ENCODE data around the gene PITPNM1. TPM values are rescaled to one million over a fixed set of nuclear protein-coding genes. Genes with fewer than 3 reads are reported as not detected.

Gene PITPNM1
- total and polyA plus RNA-seq, 2 of the 13 experiments (the other 11 are each of a cell fraction or from before 2014, with no cell fraction given): 8.2 to 8.5 TPM

- Histone ChIP-seq H3K4me1 (ENCODE audit: insufficient read depth, low read length) (peaks cover 71% of the 10 kb centered on the region), H3K9me3 (ENCODE audit: low read length) (no peaks in the 10 kb centered on the region), H3K9ac (ENCODE audit: insufficient read depth, low read depth, low read length) (no peak overlapping the region), H3K4me3 (replicated peaks in 1 of 3; ENCODE audit: insufficient read depth in 1 of 3, low read depth in 2 of 3, low read length in 3 of 3) (no peak overlapping the region), H3K27me3 (ENCODE audit: control insufficient read depth in 1 of 2, insufficient read depth in 2 of 2, low read length in 2 of 2) (no peaks in the 10 kb centered on the region), H2AFZ (ENCODE audit: low read length) (peak overlapping the region; percentile 33), H4K20me1 (ENCODE audit: insufficient read depth, low read length) (no peaks in the 10 kb centered on the region), H3K79me2 (ENCODE audit: insufficient read depth, low read length) (no peaks in the 10 kb centered on the region), H3K4me2 (ENCODE audit: low read depth, low read length) (peak overlapping the region; percentile 18; the same call in 1 of the 2 replicates), H3K36me3 (replicated peaks in 1 of 2; ENCODE audit: control insufficient read depth in 1 of 2, insufficient read depth in 2 of 2, low read length in 2 of 2) (no peaks in the 10 kb centered on the region), H3K27ac (ENCODE audit: extremely low read length, insufficient read depth, low read length) (no peak overlapping the region)
- intact Hi-C loops (cut with micrococcal nuclease; ENCODE audit: unreplicated experiment) (no loop called here), in situ Hi-C loops (cut with HindIII; ENCODE audit: extremely low pct_ligation_motif_present, low pct_unique_long_range_greater_than_20kb) (no loop called here)
- peak in 1 of 2 experiments; percentile 33; a peak in 1 of 4 replicates for TF ChIP-seq ATF4 (CRISPR knock-in tag; IDR thresholded peaks at IDR 0.05)
- TF ChIP-seq FOXK2 (IDR thresholded peaks at IDR 0.05): no peak
- no peak for TF ChIP-seq ZBTB2 (CRISPR knock-in tag; IDR thresholded peaks at IDR 0.05; ENCODE audit: low read depth)
- no peak for TF ChIP-seq ZNF501 (CRISPR knock-in tag; IDR thresholded peaks at IDR 0.05)
- TF ChIP-seq ZMYM3 (CRISPR knock-in tag; IDR thresholded peaks at IDR 0.05): peak; percentile 29; the same call in 1 of the 2 replicates
- TF ChIP-seq ZNF781 (CRISPR knock-in tag; IDR thresholded peaks at IDR 0.05; ENCODE audit: borderline replicate concordance, not compliant biosample characterization): no peak
- 0 out of 2 replicates have a peak, but pooled peaks have one; percentile 38 for TF ChIP-seq ZNF121 (CRISPR knock-in tag; IDR thresholded peaks at IDR 0.05)
- TF ChIP-seq ZNF18 (CRISPR knock-in tag; IDR thresholded peaks at IDR 0.05; ENCODE audit: insufficient replicate concordance): peak; percentile 32
- WGBS (ENCODE audit: low lambda C conversion rate): 27% methylated on average over 8 of the region's 8 CpGs
- ATAC-seq (no peak), DNase-seq (ENCODE audit: low spot score) (no peak), FAIRE-seq (no peak)
- ChIA-PET POLR2A (interaction anchor here (1.1 to 1.4 kb wide), 2 partner anchors 69 to 117 kb away, joined by 3 to 4 read pairs; partner anchors contain the start of gene POLD4), CTCF (ENCODE audit: low intra/inter-chr PET ratio, low total read pairs) (no interaction called here)
- no TSS peak for BruUV-seq (replicated peaks)
Observed at GRCh38 chr11:67470337-67471002, 34.7 kb downstream of the PITPNM1 start.

All from HepG2 (cell line).